Measurements from ENCODE around the gene ST8SIA1. TPM values are rescaled to one million over a fixed set of nuclear protein-coding genes. Genes with fewer than 3 reads are reported as not detected.

The ST8SIA1 gene
- total and polyA plus RNA-seq, 2 of the 8 experiments (the other 6 are each of a cell fraction or from before 2014, with no cell fraction given), result 1.9 to 4.4 TPM

GRCh38 chr12:22321638-22322037 is 12.9 kb downstream of the ST8SIA1 start:
- no peaks in the 10 kb centered on the region for H4K20me1 ChIP-seq (replicated peaks in 1 of 2; ENCODE audit: control insufficient read depth in 1 of 2, insufficient read depth in 2 of 2, low read length in 2 of 2)
- H2BK15ac ChIP-seq (ENCODE audit: low read length), result no peak overlapping the region
- H2AK5ac ChIP-seq (ENCODE audit: low read depth, low read length), result no peak overlapping the region
- H3K56ac ChIP-seq (replicated peaks; ENCODE audit: insufficient read length, low read depth, low read length), result no peak overlapping the region
- WGBS, 2 experiments (ENCODE audit: extremely low coverage in 1 of 2, insufficient coverage in 1 of 2, insufficient read length in 1 of 2, insufficient replicate concordance in 2 of 2, low coverage in 1 of 2, low lambda C conversion rate in 2 of 2, missing lambda C conversion rate in 1 of 2), result 74% methylated on average over 2 of the region's 2 CpGs; no CpG with 5 or more reads in 1 of the 2 experiments
- DNase-seq (ENCODE audit: low read depth in 1 of 2, low spot score in 2 of 2) (no peak), FAIRE-seq (no peak)
- no peaks in the 10 kb centered on the region for H3K36me3 ChIP-seq (ENCODE audit: control insufficient read depth in 2 of 4, insufficient read depth in 4 of 4, low read length in 3 of 4)
- no peaks in the 10 kb centered on the region for H3K9me3 ChIP-seq (ENCODE audit: insufficient read depth in 2 of 2, low read depth in 1 of 2, low read length in 1 of 2)
- no peak overlapping the region for H2BK20ac ChIP-seq (ENCODE audit: low read length)
- no peak overlapping the region for H3K4ac ChIP-seq (replicated peaks; ENCODE audit: insufficient read length, low read depth, low read length)
- no peak overlapping the region for H3K4me3 ChIP-seq (ENCODE audit: extremely low read depth in 1 of 4, insufficient read depth in 2 of 4, low read depth in 3 of 4, low read length in 4 of 4)
- H2BK120ac ChIP-seq (replicated peaks; ENCODE audit: low read depth, low read length), result no peak overlapping the region
- 0 out of 2 replicates have a peak overlapping the region, but pooled peaks have one; percentile 2 for H2BK5ac ChIP-seq (ENCODE audit: low read depth, low read length)
- H3K23ac ChIP-seq (ENCODE audit: insufficient read length), result no peak overlapping the region
- H3K79me2 ChIP-seq (ENCODE audit: control insufficient read depth in 1 of 2, insufficient read depth in 2 of 2, low read length in 2 of 2), result no peaks in the 10 kb centered on the region
- ChIA-PET CTCF (ENCODE audit: partially characterized antibody) (interaction anchor here (0.9 to 2.1 kb wide), 5 partner anchors 12 to 200 kb away, joined by 3 to 7 read pairs (median 3); no protein-coding TSS in a partner anchor), POLR2A (ENCODE audit: partially characterized antibody) (interaction anchor here (0.6 to 1.0 kb wide), 2 partner anchors 12 to 13 kb away, joined by 3 read pairs; no protein-coding TSS in a partner anchor)
- no peak overlapping the region for H3K27ac ChIP-seq (ENCODE audit: low read depth, low read length)
- no peak overlapping the region for H3K14ac ChIP-seq (ENCODE audit: insufficient read length)
- peak overlapping the region in 1 of 4 experiments; percentile 40; a peak in 1 of 7 replicates for H3K9ac ChIP-seq (replicated peaks in 1 of 4; ENCODE audit: extremely low read depth in 1 of 4, low read depth in 3 of 4, low read length in 3 of 4)
- H4K8ac ChIP-seq (ENCODE audit: extremely low read depth, insufficient read depth, low read length), result no peak overlapping the region; the same call in 1 of the 2 replicates
- no peak overlapping the region for H4K91ac ChIP-seq (replicated peaks; ENCODE audit: insufficient read length, low read length)
- H4K5ac ChIP-seq (ENCODE audit: insufficient read length, low read depth, low read length), result no peak overlapping the region
- no peaks in the 10 kb centered on the region for H3K23me2 ChIP-seq (ENCODE audit: low read depth, low read length)
- H3K18ac ChIP-seq (ENCODE audit: extremely low read depth, low read length), result peak overlapping the region; percentile 63; the same call in 1 of the 2 replicates
- peak overlapping the region; percentile 22; the same call in 1 of the 2 replicates for H2AFZ ChIP-seq (ENCODE audit: low read length)
- no peaks in the 10 kb centered on the region for H3K79me1 ChIP-seq (ENCODE audit: low read depth, low read length)
- no peak overlapping the region for H3K4me2 ChIP-seq (ENCODE audit: insufficient read depth in 1 of 2, low read depth in 2 of 2, low read length in 2 of 2)
- H3K4me1 ChIP-seq (replicated peaks in 1 of 4; ENCODE audit: control insufficient read depth in 3 of 4, insufficient read depth in 4 of 4, low read length in 3 of 4), result peaks cover 0 to 4% (median under 1%) of the 10 kb centered on the region in 4 experiments; a peak in 4 of 7 replicates
- H3K27me3 ChIP-seq (replicated peaks in 1 of 4; ENCODE audit: control insufficient read depth in 3 of 4, extremely low read depth in 1 of 4, insufficient read depth in 3 of 4, low read length in 3 of 4), result peaks cover 0 to 2% (median under 1%) of the 10 kb centered on the region in 4 experiments; a peak in 1 of 7 replicates
- H2BK12ac ChIP-seq (ENCODE audit: low read depth, low read length), result no peak overlapping the region
- TF ChIP-seq POU5F1 (IDR thresholded peaks at IDR 0.05; ENCODE audit: low read depth, low read length) (no peak), ZNF274 (IDR thresholded peaks at IDR 0.05; ENCODE audit: borderline replicate concordance, extremely low read depth, low read length) (no peak), MAFK (IDR thresholded peaks at IDR 0.05; ENCODE audit: low read depth, low read length) (no peak), TBP (IDR thresholded peaks at IDR 0.05; ENCODE audit: low read depth, low read length) (no peak), BCL11A (IDR thresholded peaks at IDR 0.05; ENCODE audit: low read depth in 2 of 2, low read length in 2 of 2) (no peak), SIN3A (conservative IDR thresholded peaks at IDR 0.05 in 1 of 2, IDR thresholded peaks at IDR 0.05 in 1 of 2; ENCODE audit: low read depth in 1 of 2, low read length in 2 of 2) (no peak), YY1 (IDR thresholded peaks at IDR 0.05; ENCODE audit: low read depth, low read length) (no peak), SUZ12 (IDR thresholded peaks at IDR 0.05; ENCODE audit: low read length) (no peak), CREB1 (IDR thresholded peaks at IDR 0.05) (no peak), CEBPB (IDR thresholded peaks at IDR 0.05; ENCODE audit: low read depth, low read length) (no peak), SIRT6 (IDR thresholded peaks at IDR 0.05; ENCODE audit: low read length) (no peak), BRCA1 (IDR thresholded peaks at IDR 0.05; ENCODE audit: low read depth, low read length) (no peak), TCF12 (IDR thresholded peaks at IDR 0.05; ENCODE audit: low read depth, low read length) (no peak), BACH1 (IDR thresholded peaks at IDR 0.05; ENCODE audit: low read length) (no peak), GABPA (IDR thresholded peaks at IDR 0.05; ENCODE audit: borderline replicate concordance, insufficient read depth, low read length) (no peak)
